Measurements from ENCODE around the gene SLC28A2. TPM values are rescaled to one million over a fixed set of nuclear protein-coding genes. Genes with fewer than 3 reads are reported as not detected.

The SLC28A2 gene
- total RNA-seq = not detected in 2 replicates

DNA sequence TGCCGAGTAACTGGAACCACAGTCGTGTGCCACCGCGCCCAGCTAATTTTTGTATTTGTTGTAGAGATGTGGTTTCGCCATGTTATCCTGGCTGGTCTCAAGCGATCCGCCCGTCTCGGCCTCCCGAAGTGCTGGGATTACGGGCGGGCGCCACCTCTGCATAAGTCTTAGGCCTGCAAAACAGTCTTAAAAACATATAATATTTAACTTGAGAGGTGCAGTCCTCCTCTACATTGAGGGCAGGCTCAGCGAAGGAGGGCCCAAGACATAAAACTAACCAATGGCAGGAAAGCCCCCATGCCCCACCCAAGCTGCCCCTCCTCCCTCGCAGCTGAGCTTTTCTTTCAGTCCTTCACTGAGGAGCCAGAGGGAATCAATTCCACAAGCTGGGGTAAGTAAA lies at the start of gene SLC28A2:
TSS of gene SLC28A2 (plus strand) at position 347 of the 400 bp plus-strand sequence. CDS start 982 bp downstream, outside the sequence.

Other genes starting within 250 kb of the SLC28A2 start
- gene SORD, start 229.0 kb upstream of the SLC28A2 start, total RNA-seq = 16.1 and 40.5 TPM in 2 replicates
- 1.0 and 3.2 TPM in 2 replicates for gene DUOX2, start 138.1 kb upstream of the SLC28A2 start, total RNA-seq
- gene DUOXA2, start 137.9 kb upstream of the SLC28A2 start, total RNA-seq = not detected in 2 replicates
- gene DUOXA1, start 122.4 kb upstream of the SLC28A2 start, total RNA-seq = 36.2 and 50.6 TPM in 2 replicates
- gene DUOX1, start 122.2 kb upstream of the SLC28A2 start, total RNA-seq = 26.7 and 48.0 TPM in 2 replicates
- gene SHF, start 64.3 kb upstream of the SLC28A2 start, total RNA-seq = 0.14 and 0.34 TPM in 2 replicates
- gene GATM, start 126.3 kb downstream of the SLC28A2 start, total RNA-seq = 2.1 and 5.7 TPM in 2 replicates